Measurements from ENCODE around the gene VANGL1.

DNA sequence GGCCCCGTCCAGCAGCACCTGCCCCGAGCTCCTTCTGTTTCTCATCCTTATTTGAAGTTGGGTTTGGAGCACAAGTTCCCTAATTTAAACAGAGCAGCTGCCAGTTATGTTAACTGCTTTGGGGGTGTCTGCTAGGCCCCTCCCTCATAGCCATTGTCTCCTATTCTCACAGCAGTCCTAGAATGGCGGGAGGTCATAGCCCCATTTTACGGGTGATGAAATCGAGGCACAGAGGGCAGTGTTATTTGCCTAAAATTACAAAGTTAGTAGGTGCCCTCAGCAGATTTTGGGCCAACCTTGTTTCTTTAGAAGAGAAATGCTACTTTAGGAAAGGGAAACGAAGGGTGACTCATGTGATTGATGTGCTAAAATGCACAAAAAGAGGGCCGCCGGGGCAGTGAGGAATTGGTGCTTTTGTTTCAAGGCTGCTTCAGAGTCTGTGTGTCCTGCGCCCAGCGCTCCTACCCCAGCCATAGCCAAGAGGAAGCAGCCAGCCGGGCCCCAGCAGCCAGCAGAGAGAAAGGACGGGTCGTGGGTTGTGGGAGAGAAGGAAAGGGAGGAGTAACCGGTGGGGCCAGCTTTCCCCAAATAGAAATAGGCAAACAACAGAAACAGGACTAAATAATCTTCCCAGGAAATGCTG lies 13.0 kb downstream of the VANGL1 start:
- TF ChIP-seq, protein P1, sequence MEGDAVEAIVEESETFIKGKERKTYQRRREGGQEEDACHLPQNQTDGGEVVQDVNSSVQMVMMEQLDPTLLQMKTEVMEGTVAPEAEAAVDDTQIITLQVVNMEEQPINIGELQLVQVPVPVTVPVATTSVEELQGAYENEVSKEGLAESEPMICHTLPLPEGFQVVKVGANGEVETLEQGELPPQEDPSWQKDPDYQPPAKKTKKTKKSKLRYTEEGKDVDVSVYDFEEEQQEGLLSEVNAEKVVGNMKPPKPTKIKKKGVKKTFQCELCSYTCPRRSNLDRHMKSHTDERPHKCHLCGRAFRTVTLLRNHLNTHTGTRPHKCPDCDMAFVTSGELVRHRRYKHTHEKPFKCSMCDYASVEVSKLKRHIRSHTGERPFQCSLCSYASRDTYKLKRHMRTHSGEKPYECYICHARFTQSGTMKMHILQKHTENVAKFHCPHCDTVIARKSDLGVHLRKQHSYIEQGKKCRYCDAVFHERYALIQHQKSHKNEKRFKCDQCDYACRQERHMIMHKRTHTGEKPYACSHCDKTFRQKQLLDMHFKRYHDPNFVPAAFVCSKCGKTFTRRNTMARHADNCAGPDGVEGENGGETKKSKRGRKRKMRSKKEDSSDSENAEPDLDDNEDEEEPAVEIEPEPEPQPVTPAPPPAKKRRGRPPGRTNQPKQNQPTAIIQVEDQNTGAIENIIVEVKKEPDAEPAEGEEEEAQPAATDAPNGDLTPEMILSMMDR (conservative IDR thresholded peaks at IDR 0.05 in 1 of 2, IDR thresholded peaks at IDR 0.05 in 1 of 2; ENCODE audit: extremely low read depth in 1 of 2, insufficient read depth in 1 of 2, low read depth in 1 of 2, low read length in 2 of 2) = no peak
- TF ChIP-seq EZH2 (IDR thresholded peaks at IDR 0.05; ENCODE audit: borderline replicate concordance, low read length) = no peak
